CD4-positive, alpha-beta T cell treated with Interleukin-6 for 4 hours (primary cell): ENCODE measurements around the gene DPYSL4.

Experiments
- DNase-seq: peaks from one replicate; pipeline ENCODE4 v3.0.0-alpha.2; 2020; ENCODE audit warnings: mixed read lengths

The DPYSL4 gene

DNA sequence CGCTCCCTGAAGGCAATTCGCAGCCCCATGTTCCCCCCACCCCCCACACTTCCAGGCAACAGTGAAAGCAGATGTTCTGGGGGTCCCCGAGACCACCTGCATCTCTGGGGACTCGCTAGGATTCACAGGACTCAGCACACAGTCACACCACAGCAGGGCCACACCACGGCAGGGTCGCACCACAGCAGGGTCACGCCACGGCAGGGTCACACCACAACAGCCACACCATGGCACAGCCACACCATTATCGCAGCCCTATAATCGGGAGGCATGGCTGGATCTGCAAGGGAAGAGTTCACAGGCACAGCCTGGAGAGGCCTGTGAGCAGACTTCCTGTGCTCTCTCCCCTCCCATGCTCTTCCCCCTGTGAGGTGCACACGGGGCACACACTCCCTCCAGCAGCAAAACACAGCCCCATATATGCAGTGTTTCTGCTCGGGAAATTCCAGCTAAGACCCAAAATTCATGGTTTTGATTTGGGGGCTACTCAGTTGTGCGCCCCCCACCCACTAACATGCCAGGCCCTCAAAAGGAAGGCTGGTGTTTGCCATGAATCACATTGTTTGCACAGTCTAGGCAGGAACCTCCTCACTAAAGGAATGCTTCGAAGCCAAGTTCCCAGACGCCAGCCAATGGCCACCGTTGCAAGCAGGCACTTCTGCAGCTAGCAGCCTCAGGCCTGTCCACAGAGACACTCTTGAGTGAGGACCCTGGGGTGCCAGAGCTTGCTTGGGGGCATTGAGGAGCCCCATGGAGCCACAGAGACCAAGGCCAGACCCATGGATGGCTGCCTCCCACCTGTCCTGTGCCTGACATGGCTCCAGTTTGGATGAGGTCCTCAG is 7.0 kb upstream of the DPYSL4 start:
- no peak for DNase-seq

DNA sequence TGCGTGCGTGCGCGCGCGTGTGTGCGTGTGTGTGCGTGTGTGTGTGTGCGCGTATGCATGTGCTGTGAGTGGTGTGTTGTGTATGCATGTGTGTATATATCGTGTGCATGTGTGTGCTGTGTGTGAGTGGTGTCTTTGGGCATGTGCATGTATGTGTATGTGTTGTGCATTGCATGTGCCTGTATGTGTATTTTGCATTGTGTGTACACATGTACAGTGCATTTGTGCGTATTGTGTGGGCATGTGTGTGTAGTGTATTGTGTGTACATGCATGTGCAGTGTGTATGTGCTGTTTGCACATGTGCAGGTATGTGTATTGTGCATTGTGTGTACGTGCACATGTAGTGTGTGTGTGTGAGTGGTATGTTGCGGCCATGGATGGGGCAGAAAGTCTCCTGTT is 6.0 kb upstream of the DPYSL4 start:
- DNase-seq, result no peak

DNA sequence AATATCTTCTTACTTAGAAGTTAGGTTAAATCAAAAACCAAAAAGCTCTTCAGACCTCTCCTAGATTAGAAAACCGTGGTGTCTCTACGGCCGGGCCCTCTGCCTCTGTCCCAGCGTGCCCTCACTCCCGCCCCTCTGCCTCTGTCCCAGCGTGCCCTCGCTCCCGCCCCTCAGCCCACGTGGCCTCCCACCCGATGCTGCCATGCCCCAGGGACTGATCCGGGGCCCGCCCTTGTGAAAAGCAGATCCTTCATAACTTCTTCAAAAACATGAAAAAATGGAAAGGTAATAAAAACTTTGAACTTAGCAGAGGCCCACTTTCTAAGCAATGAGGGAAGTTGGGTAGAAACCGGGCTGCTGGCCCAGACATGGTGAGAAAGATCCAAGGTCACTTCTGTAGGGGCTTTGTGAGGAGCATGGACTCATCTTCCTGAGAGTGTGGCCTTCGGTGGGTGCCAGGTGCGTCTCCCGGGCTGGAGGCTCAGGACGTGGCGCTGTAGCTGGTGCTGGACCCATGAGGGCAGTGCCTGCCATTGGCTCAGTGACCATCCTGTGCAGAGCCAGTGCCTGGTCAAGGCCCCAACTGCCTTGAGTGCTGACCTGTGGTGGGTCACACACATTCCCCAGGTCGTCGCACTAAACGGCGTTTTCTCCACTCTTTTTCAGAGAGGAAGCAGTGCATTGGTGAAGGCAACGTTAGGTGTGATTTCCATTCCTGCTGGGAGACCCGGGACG is 4.9 kb upstream of the DPYSL4 start:
- DNase-seq, result no peak

DNA sequence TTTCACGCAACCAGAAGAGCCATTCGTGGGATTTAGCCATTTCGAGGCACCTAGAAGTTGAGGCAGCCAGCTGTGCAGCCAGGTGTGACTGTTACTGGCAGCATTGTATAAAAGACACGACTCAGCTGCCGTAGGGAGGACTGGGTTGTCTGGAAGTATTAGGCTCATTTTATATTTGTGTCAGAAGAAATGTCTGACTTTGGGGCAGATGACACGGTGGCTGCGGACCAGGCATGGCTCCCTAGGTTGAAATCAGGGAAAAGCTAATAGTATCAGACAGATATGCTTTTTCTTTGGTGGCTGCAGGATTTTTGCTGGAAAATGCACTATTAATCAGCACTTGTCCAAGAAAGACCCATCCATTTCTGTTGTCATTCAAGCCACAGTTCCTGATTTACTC is 4.2 kb upstream of the DPYSL4 start:
- DNase-seq, result no peak

DNA sequence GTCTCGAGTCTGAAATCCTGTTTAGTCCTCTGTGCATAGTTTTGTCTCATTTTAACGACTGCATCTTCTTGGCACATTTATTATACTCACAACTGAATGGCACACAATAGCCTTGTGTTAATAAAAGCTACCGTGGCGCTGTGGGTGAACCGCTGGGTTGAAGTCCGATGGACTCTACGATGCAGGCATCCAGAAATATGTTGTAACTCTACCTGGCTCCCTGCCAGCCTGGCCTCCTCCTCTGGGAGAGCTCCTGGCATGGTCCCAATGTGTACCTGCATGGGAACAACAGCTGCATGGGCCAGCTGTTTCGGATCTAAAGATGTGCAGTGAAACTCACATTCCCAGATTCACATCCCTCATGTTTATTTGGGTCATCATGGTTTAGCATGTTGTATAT is 3.7 kb upstream of the DPYSL4 start:
- DNase-seq, result no peak

DNA sequence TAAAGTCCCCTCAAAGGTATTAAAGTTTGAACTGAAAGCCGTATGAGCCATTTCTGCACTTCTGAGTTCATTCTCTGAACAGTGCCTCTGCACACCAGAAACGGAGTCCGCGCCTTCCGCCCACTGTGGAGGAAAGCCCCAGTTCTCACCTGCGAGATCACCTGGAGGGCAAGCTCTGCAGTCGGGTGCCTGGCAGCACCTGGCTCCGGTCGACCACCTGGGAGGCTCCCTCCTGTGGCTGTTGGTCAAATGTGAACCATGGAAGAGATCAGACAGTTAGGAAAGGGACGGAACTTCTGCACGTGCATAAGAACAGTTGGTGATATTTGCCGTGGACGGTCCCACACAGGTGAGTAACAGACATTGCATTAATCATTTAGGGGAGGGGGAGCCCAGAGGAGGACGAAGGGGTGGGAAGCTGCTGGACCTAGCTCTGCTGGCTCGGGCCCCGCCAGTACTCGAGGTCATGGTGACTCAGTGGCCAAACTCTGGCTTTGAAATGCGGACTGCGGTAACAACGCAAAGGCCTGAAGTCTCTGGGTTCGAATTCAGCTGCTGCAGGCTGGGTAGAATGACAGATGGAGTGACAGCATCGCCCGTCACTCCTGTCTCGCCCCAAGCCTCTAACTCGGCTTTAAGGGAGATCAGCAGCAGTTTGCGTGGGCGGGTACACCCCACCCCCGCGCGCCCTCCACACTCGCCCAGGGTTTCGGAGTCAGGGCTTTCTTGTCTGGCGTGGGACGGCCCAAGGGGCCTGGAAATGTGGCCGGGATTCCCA is 1.7 kb upstream of the DPYSL4 start:
- no peak for DNase-seq

DNA sequence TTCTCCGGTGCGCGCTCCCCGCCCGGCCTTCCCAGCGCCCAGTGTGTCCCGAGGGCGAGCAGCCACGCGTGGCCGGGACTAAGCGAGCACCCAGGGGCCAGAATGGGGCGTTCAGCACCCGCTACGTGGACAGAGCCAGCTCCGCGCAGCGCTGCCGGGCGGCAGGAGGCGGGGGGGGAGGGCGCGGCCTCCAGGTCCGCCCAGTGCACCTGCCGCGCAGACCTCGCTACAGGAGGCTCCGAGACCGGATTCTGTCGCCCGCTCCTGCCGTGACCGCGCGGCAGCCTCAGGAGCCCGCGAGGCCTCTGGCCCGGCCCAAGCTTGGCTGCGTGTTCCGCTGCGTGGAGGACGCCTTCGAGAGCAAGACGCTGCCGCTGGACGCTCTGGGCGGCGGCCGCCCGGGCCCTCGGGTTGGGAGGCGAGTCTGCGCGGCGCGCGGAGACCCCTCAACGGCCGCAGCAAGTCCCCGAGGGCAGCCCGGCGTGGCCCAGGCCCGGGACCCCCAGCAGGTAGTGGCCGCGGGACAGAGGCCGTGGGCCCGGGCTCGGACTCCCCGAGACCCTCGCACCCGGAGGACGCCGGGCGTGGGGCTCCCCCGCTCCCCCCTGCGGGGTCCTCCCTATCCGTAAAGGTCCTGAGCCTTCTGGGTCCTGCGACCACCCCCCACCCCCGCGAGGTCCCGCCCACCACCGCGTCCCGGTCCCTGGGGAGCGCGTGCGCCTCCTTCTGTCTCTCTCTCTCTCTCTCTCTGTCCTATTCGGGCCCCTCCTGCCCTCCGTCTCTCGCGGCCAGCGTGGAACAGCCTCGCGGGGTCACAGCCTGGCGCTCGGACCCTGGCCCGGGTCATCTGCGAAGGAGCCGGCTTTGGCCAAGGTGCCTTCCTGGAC is 904 bp upstream of the DPYSL4 start:
- DNase-seq, result peak; percentile 70

DNA sequence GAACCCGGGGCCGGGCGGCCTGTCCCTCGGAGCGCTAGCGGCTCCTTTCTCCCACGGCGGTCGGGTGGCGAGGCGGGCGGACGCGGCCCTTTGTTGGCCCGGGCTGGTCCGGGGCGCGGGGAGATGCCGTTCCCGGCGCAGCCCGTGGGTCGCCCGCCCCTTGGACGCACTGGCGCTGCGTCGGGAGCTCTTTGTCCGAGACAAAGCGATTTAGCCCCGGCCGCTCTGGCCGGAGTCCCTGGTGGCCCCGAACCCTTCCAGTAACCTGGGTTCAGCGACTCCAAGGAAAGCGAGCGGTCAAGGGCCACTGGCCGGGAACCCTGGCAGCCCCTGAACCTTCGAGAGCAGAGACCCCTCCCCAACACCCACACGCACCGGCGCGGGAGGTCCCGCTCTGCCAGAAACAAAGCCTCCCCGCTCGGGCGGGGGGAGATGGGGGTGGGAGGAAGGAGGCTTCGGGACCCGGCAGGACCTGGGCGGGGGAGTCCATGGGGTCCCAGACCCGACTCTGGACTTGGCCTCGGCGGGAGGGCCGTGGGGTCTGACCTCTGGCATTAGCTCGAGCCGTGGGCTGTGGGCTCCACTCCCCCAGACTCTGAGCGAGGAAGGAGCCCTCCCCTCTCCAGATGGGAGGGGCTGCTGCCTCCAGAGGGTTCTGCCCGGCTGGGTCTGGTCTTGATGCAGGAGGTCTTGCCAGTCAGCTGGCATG is 836 bp downstream of the DPYSL4 start:
- peak; percentile 3 for DNase-seq

DNA sequence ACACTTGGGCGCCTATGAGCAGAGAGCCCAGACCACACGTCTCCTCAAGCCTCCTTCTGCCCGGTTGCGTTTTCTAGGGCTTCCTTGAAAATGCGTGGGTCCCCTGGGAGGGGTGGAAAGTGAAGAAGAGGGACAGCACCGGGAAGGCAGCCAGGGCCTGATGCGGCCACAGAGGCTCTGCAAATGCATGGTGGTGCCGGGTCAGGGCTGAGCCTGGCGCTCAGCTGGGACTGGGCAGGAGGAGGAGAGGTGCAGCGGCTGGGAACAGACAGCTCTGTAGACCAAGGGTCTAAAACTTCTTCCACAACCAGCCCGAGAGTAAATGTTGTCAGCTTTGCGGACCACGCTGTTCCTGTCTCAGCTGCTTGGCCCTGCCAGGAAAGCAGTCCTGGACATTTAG is 1.6 kb downstream of the DPYSL4 start:
- peak; percentile 0 for DNase-seq

DNA sequence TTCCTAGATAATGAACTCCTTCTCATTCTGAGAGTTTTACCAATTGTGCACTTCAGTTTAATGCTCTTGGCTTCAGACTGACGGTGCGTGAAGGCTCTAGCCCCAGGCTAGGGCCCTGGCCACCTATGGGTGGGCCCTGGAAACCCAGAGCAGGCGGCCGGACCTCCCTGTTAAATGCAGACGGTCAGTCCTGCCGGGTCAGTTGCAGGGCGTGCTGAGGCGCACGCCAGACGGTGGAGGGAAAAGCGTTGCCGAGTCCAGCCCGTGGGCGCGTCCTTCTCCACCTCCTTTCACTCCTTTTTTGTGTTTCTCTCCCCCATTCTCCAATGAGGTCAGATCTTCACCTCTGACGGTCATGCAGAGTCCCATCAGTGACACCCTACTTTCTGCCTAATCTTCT is 2.3 kb downstream of the DPYSL4 start:
- no peak for DNase-seq

DNA sequence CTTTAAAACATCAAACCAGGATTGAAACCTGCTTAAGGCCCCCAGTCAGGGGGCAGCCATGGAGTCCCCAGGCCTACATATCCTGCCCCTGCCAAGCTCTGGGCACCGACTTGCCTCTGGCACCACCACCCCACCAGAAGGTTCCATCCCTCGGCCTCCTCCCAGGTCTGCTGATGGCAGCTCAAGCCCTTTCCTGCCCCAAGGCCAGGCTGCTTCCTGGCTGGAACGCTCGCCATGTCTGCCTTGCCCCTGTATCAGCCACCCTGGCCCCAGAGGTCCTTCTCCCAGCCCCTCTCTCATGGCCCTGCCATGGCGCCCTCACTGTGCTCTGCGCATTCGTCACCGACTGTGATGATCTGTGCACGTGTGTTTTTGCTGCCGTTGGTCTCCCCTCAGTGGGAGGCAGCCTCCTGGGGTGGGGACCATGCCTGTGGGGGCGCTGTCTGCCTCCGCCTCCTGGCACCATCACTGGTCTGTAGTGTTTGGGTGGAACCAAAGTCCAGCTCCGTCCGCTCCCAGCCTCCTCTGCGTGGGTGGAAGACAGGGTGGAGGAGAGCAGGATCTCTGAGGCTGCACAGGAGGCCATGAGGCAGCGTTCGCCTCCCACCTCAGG is 3.2 kb downstream of the DPYSL4 start:
- peak; percentile 0 for DNase-seq

DNA sequence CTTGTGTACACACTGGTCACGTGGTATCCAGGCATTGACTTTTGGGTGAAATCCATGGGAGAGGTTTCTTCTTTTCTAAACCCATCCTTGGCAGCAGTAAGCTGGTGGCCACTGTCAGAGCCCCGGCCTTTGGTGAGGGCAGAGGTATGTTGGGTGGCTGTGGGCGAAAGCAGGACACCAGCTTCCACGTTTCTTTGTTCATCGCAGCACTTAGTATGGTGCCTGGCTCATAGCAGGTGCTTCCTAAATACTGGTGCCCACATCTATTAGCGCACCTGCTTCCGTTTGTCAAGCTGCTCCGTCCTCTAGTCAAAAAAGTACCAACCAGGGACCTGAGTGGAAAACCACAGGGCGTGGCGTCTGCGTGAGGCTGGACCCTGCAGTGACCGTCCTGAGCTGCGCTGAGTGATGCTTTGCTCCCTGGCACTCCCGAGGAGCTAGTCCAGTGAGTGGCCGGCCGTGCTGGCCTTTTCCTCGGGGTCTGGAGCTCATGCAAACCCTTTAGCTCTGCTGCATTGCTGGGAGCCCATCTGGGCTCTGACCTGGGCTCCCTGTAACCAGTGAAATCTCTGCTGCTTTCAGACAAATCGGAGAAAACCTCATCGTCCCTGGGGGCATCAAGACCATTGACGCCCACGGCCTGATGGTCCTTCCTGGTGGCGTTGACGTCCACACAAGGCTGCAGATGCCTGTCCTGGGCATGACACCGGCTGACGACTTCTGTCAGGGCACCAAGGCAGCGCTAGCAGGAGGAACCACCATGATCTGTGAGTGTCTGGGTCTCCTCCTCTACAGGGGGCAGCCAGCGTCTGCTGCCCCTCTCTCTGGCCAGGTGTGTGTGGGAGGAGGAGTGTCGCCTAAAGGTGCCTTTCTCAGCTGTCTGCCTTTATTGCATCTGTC is 5.6 kb downstream of the DPYSL4 start:
- no peak for DNase-seq

DNA sequence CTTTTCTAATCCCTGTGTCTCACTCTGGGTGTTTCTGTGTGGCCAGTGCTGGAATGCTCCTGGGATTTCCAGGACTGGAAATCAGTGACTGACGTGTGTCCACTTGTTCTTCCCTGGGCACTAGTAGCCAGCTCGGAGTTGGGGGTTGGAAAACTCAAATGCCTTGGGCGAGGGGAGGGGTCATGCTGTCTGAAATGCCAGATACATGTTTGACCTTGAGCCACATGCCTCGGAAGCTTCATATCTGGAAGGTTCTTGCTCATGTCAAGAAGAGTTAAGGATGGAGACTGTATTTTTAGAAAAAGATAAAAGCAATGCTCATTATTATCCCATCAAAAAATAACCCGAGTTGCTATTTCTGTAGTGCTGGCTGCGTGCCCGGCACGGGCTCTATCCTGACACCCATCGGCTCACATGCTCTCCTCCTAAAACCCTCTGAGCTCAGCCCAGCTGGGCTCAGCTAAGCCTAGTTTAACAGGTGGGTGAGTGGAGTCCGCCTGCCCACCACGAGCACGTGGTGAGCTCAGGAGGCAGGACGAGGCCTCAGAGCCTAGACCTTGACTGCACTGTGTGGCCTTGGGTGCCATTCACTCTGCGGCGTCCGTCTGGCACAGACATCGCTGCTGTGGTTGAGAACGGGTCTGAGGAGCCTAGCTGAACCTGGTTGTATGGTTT is 6.4 kb downstream of the DPYSL4 start:
- no peak for DNase-seq

DNA sequence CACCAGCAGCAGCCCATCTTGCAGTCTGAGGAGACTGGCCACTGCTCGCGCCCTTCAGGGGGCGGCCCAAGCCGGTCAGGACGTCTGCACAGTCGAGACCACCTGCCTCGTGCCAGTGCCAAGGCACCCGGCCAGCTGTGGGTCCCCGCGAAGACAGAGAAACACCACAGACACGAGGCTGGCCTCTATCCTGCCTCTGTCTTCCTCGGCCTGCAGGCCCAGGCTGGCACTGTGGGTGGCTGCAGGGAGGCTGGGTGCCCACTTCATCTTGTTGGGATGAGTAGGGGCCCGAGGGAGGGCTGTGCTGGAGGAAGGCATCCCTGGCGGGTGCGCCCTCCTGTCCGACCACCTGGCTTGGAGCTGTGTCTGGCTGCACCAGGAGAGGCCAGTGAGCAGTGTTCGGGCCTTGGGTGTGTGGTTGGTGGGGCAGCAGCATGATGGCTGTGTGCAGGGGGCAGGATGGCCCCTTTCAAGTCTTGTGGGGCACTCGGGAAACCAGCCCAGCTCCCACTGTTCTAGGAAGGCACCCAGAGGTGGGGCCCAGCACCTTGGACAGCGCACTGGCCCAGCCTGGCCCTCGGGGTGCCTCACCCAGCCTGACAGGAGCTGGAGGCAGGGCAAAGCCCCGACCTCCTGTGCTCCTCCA is 7.3 kb downstream of the DPYSL4 start:
- DNase-seq, result peak; percentile 30

DNA sequence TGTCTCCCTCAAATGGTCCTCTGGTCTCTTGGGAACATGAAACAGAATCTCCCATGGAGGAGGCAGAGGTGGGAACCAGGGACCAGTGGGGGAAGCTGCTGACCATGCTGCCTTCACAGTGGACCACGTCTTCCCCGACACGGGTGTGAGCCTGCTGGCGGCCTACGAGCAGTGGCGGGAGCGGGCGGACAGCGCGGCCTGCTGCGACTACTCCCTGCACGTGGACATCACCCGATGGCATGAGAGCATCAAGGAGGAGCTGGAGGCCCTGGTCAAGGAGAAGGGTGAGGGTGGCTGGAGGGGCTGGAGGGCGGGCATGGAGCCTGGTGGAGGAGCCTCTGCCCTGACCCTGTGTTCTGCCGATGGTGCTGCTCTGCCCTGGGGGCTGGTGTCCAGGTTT is 8.0 kb downstream of the DPYSL4 start:
- no peak for DNase-seq

DNA sequence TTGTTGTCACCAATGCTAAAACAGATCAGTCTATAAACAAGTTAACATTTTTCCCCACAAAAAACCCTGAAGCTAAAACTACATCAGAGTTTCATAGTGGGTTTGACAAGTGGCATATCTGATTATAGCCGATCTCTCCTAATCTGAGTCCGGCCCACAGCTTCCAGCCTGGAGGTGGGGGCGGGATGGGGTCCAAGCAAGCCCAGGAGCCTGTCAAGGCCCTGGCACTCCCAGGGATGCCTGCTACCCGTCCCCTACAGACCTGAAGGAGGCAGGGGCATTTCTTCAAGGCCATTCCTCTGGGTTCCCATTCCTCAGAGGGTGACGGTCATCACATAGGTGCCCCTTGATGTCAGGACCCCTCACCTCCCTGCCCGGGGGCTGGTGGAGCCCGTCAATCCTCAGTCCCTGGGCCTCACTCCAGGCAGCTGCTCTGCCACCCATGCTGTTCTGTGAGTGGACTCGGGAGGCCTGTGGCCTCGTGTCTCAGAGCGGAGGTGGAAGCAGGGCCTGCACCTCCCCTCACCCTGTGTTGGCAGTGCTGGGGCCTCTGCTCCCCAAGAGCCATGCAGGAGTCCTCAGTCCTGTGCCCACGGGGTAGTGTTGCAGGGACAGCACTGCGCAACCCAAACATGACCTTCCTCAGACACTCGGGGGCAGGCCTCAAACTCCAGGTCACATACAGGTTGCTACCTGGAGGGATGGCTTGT is 8.8 kb downstream of the DPYSL4 start:
- DNase-seq, result no peak

DNA sequence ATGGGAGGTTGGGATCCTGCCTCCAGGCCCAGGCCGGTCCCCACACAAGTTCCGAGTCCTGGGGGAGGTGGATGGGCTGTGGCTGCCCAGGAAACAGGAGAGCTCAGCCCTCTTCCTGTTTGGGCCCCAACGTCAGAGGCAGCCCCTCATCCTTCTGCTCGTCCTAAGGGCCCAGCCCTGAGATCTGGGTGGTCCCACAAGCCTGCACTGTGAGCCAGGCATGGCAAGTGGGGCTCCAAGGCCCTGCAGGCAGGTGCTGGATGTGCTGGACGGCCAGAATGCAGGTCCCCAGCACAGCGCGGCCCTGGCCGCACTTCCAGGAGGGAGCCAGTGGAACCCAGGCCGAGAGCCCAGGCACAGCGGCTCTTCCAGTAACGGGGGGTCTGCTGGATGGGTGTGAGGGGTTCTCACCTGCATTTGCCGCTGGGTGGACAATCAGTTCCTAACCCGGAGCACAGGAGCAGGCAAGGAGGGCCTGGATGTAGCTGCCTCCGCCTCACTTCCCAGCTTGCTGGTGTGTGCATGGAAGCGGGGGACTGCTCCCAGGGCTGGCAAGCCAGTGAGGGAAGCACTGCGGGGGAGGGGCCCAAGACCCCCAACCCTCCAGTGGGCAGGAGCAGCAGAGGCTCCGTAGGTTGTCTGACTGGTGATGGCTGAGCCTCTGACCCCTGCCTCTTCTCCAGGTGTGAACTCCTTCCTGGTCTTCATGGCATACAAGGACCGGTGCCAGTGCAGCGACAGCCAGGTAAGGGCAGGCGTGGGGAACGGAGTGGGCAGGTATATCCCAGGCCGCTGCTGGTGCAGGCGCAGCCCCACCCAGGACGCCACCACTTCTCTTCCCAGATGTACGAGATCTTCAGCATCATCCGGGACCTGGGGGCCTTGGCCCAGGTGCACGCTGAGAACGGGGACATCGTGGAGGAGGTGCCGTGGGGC is 9.7 kb downstream of the DPYSL4 start:
- no peak for DNase-seq
